Calu3 (cell line): ENCODE results near the gene WDCP. TPM values are rescaled to one million over a fixed set of nuclear protein-coding genes. Genes with fewer than 3 reads are reported as not detected.

Source experiments
- BruUV-seq: library from RNA; stranded (reverse); fragments of 400-500 nt; replicated peaks from 2 replicates; lab custom pipeline; 2021; lab: Mats Ljungman, UMichigan
- CTCF ChIA-PET: fragments of 300-600 bp; sonication (Branson Sonifier 250); formaldehyde crosslinking; loops from one replicate; lab custom pipeline; 2022; ENCODE audit warnings: antibody characterized with exemption; lab: Charles Lee
- DNase-seq: peaks from one replicate; pipeline ENCODE4 v3.0.0; 2022
- H3K27ac Mint-ChIP-seq: one replicate; pipeline ENCODE4 v1.8.0; 2022; ENCODE audit warnings: mixed read lengths; ENCODE audit not compliant: unreplicated experiment
- H3K27me3 Mint-ChIP-seq: one replicate; pipeline ENCODE4 v1.8.0; 2022; ENCODE audit warnings: mixed read lengths; ENCODE audit not compliant: unreplicated experiment
- H3K36me3 Mint-ChIP-seq: one replicate; pipeline ENCODE4 v1.8.0; 2022; ENCODE audit warnings: mild to moderate bottlenecking, moderate library complexity, mixed read lengths; ENCODE audit not compliant: insufficient read depth, unreplicated experiment
- H3K4me1 Mint-ChIP-seq: one replicate; pipeline ENCODE4 v1.8.0; 2022; ENCODE audit warnings: mild to moderate bottlenecking, low read depth, mixed read lengths; ENCODE audit not compliant: unreplicated experiment
- H3K4me3 Mint-ChIP-seq: one replicate; pipeline ENCODE4 v1.8.0; 2022; ENCODE audit warnings: mild to moderate bottlenecking, low read depth, moderate library complexity, mixed read lengths; ENCODE audit not compliant: unreplicated experiment
- H3K9me3 Mint-ChIP-seq: one replicate; pipeline ENCODE4 v1.8.0; 2022; ENCODE audit warnings: low read depth, mixed read lengths; ENCODE audit not compliant: unreplicated experiment
- intact Hi-C: fragments of 100-400 bp; cut with micrococcal nuclease; formaldehyde crosslinking; loops from one replicate; pipeline ENCODE4 v1.10.0; 2022; ENCODE audit not compliant: unreplicated experiment
- total RNA-seq: library from RNA; stranded (reverse); gene quantifications from 2 replicates; pipeline ENCODE4 v1.2.3, GENCODE V29; 2022
- TF ChIP-seq, protein P1 (sequence below): fragments of 200-600 bp; IDR thresholded peaks from one replicate; pipeline ENCODE4 v1.8.0; 2022; ENCODE audit warnings: antibody characterized with exemption; ENCODE audit not compliant: unreplicated experiment

The WDCP gene
- total RNA-seq, 1 experiment from 2014 or later = 17.2 TPM

DNA sequence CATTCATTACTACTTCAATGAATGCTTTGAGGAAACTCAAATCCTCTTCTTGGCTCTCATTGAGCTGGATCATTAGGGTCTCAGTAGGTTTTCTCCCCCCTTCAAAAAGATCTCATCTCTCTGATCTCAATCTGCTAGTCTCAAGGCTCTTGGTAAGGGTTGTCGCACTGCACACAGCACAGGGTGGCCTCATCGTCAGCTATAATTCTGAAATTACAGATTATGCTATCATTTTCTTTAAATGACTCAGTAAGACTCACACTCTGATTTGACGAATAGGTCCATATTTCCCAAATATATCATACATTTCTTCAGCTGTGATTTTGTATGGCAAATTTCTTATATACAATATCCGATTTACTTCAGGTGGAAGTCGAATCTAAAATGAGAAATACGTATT lies 26.6 kb upstream of the WDCP start:
- Mint-ChIP-seq H3K9me3 (no peaks in the 10 kb centered on the region), H3K27me3 (no peaks in the 10 kb centered on the region), H3K4me1 (peaks cover 15% of the 10 kb centered on the region), H3K36me3 (peaks cover 36% of the 10 kb centered on the region), H3K27ac (no peak overlapping the region), H3K4me3 (no peak overlapping the region)
- intact Hi-C loops = no loop called here
- TF ChIP-seq, protein P1, sequence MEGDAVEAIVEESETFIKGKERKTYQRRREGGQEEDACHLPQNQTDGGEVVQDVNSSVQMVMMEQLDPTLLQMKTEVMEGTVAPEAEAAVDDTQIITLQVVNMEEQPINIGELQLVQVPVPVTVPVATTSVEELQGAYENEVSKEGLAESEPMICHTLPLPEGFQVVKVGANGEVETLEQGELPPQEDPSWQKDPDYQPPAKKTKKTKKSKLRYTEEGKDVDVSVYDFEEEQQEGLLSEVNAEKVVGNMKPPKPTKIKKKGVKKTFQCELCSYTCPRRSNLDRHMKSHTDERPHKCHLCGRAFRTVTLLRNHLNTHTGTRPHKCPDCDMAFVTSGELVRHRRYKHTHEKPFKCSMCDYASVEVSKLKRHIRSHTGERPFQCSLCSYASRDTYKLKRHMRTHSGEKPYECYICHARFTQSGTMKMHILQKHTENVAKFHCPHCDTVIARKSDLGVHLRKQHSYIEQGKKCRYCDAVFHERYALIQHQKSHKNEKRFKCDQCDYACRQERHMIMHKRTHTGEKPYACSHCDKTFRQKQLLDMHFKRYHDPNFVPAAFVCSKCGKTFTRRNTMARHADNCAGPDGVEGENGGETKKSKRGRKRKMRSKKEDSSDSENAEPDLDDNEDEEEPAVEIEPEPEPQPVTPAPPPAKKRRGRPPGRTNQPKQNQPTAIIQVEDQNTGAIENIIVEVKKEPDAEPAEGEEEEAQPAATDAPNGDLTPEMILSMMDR = no peak
- BruUV-seq = no TSS peak
- CTCF ChIA-PET = no interaction called here
- DNase-seq = no peak

GRCh38 chr2:24072259-24072658 lies 25.1 kb upstream of the WDCP start:
- DNase-seq = no peak
- CTCF ChIA-PET = no interaction called here
- H3K4me3 Mint-ChIP-seq = no peak overlapping the region
- H3K27me3 Mint-ChIP-seq = no peaks in the 10 kb centered on the region
- no TSS peak for BruUV-seq
- H3K36me3 Mint-ChIP-seq = peaks cover 29% of the 10 kb centered on the region
- TF ChIP-seq, protein P1 = no peak
- intact Hi-C loops = no loop called here
- no peaks in the 10 kb centered on the region for H3K9me3 Mint-ChIP-seq
- peaks cover 15% of the 10 kb centered on the region for H3K4me1 Mint-ChIP-seq
- no peak overlapping the region for H3K27ac Mint-ChIP-seq

DNA sequence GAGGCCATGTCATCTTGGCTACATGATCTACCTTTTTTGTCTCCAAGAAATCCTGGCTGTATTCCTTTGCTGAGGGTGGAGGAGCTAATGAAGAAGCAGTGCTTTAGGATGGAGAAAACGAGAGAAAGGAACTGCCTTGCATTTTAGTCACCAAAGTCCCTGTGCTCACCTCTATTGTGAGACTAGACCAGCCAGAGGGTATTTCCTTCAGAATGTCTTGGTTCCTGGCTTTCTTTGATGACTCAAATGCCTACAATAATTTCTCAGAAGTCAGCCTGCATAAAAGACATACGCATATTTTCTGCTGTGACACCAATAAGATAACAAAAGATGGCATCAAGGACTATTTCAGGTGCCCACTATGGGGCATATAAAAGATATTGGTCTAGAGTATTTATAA lies 18.1 kb upstream of the WDCP start:
- Mint-ChIP-seq H3K4me1 (no peaks in the 10 kb centered on the region), H3K36me3 (peaks cover 11% of the 10 kb centered on the region), H3K27ac (no peak overlapping the region), H3K9me3 (no peaks in the 10 kb centered on the region), H3K27me3 (no peaks in the 10 kb centered on the region), H3K4me3 (no peak overlapping the region)
- no TSS peak for BruUV-seq
- TF ChIP-seq, protein P1 = no peak
- no peak for DNase-seq
- intact Hi-C loops = no loop called here
- CTCF ChIA-PET = interaction anchor here (1.0 to 1.1 kb wide), 2 partner anchors 15 to 18 kb away, joined by 3 to 4 read pairs; partner anchors contain the start of gene WDCP

- no peak overlapping the region for H3K27ac Mint-ChIP-seq
- H3K27me3 Mint-ChIP-seq = no peaks in the 10 kb centered on the region
- TF ChIP-seq, protein P1 = no peak
- no peak for DNase-seq
- H3K36me3 Mint-ChIP-seq = no peaks in the 10 kb centered on the region
- no peak overlapping the region for H3K4me3 Mint-ChIP-seq
- CTCF ChIA-PET = interaction anchor here (0.6 to 1.6 kb wide), 2 partner anchors 18 to 764 kb away, joined by 4 read pairs; partner anchors contain the start of gene SF3B6
- BruUV-seq = no TSS peak
- H3K9me3 Mint-ChIP-seq = no peaks in the 10 kb centered on the region
- intact Hi-C loops = no loop called here
- H3K4me1 Mint-ChIP-seq = peaks cover 9% of the 10 kb centered on the region
These were observed 11.5 kb upstream of the WDCP start for GRCh38 chr2:24058564-24059271.
